22Rv1 (cell line): ENCODE measurements around the gene MGAT5B.

Experiments used
- H3K27ac ChIP-seq: fragments of 450-650 bp; 2 replicates; pipeline ENCODE4 v1.5.1; 2017
- ZFX ChIP-seq: fragments of 450-650 bp; IDR thresholded peaks from 2 replicates; pipeline ENCODE4 v1.6.1; 2017; ENCODE audit warnings: antibody characterized with exemption, borderline replicate concordance
- TF ChIP-seq, protein P1 (sequence below): fragments of 450-650 bp; IDR thresholded peaks from 2 replicates; pipeline ENCODE4 v1.5.1; 2017; ENCODE audit warnings: mild to moderate bottlenecking

Gene MGAT5B

DNA sequence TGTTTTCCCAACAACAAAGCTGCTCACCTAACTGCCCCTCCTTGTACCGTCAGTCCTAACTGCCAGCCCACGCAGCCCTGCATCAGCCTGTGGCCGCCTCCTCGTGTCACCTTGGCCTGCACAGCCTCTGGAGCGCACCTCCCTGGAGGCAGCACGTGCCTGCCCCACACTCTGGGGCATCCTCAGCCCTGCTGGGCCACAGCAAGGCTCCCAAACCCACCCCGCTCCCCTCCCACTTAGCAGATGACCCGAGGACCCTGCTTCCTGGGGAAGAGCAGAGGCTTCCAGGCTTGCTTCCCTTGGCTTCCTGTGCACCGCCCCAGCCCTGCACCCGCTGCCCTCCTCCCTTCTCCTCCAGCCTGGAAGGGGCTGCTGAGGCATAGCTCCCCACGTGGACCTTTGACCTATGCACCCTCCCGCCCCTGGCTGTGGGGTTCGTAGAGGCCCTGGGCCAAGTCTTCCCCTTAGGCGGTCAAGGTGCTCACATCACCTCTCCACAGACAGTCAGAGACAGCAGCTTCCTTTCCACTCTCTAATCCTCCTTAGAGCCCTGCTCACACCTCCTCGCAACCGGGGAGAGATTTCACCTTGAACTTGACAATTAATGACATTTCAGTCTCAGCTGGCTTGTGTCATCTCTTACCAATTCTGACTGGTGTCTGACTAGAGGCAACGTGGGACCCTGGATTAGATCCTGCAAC, 115.0 kb downstream of the MGAT5B start:
- no peak overlapping the region for H3K27ac ChIP-seq

DNA sequence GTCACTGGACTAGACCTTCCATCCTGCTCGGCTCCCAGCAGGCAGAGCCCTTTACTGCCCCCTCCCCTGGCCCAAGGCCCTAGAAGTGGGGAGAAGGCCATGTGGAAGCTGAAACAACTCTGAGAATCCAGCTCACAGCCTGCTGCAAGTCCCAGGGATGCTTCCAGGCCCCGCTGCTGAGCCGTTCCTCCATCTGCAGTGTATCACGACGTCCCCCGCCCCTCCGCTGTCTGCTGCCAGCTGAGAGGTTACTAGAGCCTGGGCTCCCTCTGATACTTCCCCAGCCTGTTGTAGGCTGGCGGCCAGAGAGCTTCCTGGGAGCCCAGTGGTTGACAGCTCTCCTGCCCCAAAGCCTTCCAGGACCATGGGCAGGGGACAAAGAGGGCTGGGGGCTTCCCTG, 118.2 kb downstream of the MGAT5B start:
- TF ChIP-seq, protein P1, sequence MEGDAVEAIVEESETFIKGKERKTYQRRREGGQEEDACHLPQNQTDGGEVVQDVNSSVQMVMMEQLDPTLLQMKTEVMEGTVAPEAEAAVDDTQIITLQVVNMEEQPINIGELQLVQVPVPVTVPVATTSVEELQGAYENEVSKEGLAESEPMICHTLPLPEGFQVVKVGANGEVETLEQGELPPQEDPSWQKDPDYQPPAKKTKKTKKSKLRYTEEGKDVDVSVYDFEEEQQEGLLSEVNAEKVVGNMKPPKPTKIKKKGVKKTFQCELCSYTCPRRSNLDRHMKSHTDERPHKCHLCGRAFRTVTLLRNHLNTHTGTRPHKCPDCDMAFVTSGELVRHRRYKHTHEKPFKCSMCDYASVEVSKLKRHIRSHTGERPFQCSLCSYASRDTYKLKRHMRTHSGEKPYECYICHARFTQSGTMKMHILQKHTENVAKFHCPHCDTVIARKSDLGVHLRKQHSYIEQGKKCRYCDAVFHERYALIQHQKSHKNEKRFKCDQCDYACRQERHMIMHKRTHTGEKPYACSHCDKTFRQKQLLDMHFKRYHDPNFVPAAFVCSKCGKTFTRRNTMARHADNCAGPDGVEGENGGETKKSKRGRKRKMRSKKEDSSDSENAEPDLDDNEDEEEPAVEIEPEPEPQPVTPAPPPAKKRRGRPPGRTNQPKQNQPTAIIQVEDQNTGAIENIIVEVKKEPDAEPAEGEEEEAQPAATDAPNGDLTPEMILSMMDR: no peak
- no peak for TF ChIP-seq ZFX
- no peak overlapping the region for H3K27ac ChIP-seq

More for the DNA sequence above, 115.0 kb downstream of the MGAT5B start:
- TF ChIP-seq, protein P1: no peak
- TF ChIP-seq ZFX: no peak

DNA sequence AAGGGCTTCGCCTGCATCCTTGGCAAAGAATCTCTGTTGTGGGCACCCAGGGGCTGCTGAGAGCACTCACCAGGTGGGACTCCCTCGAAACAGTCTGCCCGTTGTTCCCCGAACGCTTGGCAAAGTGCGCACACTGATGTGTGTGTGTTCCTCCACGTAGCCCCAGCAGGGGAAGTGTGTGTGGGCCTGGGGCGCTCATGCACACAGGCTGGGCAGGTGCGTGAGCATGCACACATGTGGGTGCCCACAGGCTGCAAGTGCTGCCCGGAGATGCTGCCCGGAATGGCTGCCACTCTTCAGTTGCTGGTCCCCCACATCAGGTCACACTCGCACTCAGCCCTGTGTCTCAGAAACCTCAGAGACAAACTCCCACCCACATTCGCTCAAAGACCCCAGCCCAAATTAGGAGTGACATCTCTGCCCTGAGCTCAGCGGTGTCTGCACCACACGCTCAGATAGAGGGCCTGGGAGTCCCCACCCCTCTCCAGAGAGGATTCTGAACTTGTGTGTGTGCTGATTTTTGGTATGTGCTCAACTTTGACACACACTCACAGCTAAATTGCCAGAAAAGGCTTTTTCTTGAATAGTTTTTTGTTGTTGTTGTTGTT, 119.4 kb downstream of the MGAT5B start:
- TF ChIP-seq, protein P1: no peak
- no peak for TF ChIP-seq ZFX
- H3K27ac ChIP-seq: no peak overlapping the region

DNA sequence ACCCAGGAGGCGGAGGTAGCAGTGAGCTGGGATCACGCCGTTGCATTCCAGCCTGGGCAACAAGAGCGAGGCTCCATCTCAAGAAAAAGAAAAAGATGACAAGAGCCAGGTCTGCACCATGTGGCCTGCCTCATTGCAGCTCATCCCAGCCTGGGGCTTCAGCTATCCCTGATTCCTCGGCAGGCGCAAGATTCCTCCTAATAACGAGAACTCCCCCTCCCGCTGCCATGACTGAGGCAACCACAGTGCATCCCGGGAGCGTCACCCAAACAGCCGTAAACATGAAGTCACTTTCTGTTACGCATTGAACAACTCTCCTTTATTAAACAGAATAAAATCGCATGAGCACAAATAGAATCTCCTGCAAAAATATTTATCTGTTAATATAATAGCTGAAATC, 120.6 kb downstream of the MGAT5B start:
- H3K27ac ChIP-seq: no peak overlapping the region
- TF ChIP-seq ZFX: no peak
- TF ChIP-seq, protein P1: no peak

DNA sequence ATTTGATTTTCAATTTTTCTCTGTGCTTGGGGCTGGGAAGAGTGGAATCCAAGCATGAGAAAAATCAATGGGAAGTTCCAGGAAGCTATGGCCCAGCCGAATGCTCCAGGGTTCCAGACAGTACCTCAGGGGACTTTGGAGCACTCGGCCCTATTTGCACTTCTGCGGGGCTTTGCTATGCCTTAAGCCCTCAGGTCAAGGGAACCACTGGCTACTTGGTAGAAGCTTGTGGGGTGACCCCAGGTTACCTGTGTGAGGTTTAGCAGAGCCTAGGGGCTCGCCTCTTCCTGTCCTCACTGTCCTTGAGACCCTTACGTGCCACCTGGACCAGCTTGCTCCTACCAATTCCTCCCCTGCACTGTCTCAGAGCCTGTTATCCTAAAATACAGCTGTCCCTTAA, 121.3 kb downstream of the MGAT5B start:
- TF ChIP-seq, protein P1: no peak
- TF ChIP-seq ZFX: no peak
- no peak overlapping the region for H3K27ac ChIP-seq

DNA sequence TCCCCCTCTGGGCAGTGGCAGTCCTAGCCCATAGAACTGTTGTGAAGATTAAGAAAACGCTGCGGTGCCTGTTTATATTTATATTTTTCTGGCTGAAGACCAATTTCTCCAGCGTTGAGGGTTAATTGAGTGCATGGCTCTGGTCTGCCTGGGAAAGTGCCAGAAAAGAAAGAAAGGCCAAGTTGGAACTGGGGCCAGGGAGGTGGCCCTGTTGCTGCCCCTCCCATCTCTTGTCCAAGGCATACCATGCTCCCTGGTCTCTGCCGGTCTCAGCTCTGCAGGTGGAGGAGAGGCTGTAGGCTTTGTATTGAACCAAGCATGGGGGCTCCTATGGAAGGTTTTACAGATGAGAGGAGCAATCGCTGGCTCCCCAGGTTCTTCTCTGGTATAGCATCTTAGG, 124.7 kb downstream of the MGAT5B start:
- TF ChIP-seq, protein P1: no peak
- TF ChIP-seq ZFX: no peak
- H3K27ac ChIP-seq: no peak overlapping the region

DNA sequence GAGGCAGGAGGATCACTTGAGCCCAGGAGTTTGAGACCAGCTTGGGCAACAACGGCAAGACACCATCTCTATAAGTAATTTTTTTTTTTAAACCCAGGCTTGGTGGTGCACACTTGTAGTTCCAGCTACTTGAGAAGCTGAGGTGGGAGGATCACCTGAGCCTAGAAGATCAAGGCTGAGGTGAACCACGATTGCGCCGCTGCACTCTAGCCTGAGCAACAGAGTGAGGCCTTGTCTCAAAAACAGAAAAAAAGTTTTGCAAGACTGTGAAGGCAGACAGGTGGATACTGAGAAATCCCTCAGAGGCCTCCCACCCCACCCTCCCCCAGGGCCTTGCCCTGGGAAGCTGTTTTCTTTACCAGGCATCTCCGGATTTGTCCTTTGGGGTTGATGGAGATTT, 125.4 kb downstream of the MGAT5B start:
- TF ChIP-seq ZFX: no peak
- TF ChIP-seq, protein P1: no peak
- no peak overlapping the region for H3K27ac ChIP-seq
